H9 (cell line): ENCODE data around the gene ASB15. TPM values are rescaled to one million over a fixed set of nuclear protein-coding genes. Genes with fewer than 3 reads are reported as not detected.

Experiments used
- DNase-seq: peaks from one replicate; pipeline ENCODE4 v3.0.0-alpha.2; 2017
- H2AFZ ChIP-seq: one replicate; pipeline ENCODE4 v1.6.1; 2013; ENCODE audit warnings: mild to moderate bottlenecking, low read length, control low read depth, moderate library complexity
- H2AK5ac ChIP-seq: 2 replicates; pipeline ENCODE4 v1.6.1; 2013; ENCODE audit warnings: low read length, control low read depth, mixed read lengths; ENCODE audit not compliant: insufficient read length
- H2BK120ac ChIP-seq: one replicate; pipeline ENCODE4 v1.6.1; 2013; ENCODE audit warnings: low read depth, mild to moderate bottlenecking, low read length, control low read depth, inconsistent platforms; ENCODE audit not compliant: poor library complexity, severe bottlenecking
- H2BK12ac ChIP-seq: 2 replicates; pipeline ENCODE4 v1.6.1; 2013; ENCODE audit warnings: low read length, control low read depth, mixed read lengths, low read depth; ENCODE audit not compliant: insufficient read length
- H2BK15ac ChIP-seq: 2 replicates; pipeline ENCODE4 v1.6.1; 2013; ENCODE audit warnings: low read depth, low read length, control low read depth
- H2BK20ac ChIP-seq: one replicate; pipeline ENCODE4 v1.6.1; 2013; ENCODE audit warnings: low read depth, mild to moderate bottlenecking, low read length, control low read depth, inconsistent platforms; ENCODE audit not compliant: poor library complexity, severe bottlenecking
- H2BK5ac ChIP-seq: 2 replicates; pipeline ENCODE4 v1.6.1; 2013; ENCODE audit warnings: low read length, control low read depth, mixed read lengths; ENCODE audit not compliant: insufficient read length
- H3K14ac ChIP-seq: 2 replicates; pipeline ENCODE4 v1.6.1; 2013; ENCODE audit warnings: low read length, control low read depth; ENCODE audit not compliant: insufficient read depth
- H3K18ac ChIP-seq: 2 replicates; pipeline ENCODE4 v1.6.1; 2013; ENCODE audit warnings: low read depth, mild to moderate bottlenecking, mixed read lengths, low read length, control low read depth; ENCODE audit not compliant: insufficient read length
- H3K23ac ChIP-seq: 2 replicates; pipeline ENCODE4 v1.6.1; 2013; ENCODE audit warnings: low read length, control low read depth, mixed read lengths, low read depth; ENCODE audit not compliant: insufficient read length
- H3K23me2 ChIP-seq: 2 replicates; pipeline ENCODE4 v1.6.1; 2013; ENCODE audit warnings: low read depth, mild to moderate bottlenecking, mixed read lengths, low read length, control low read depth; ENCODE audit not compliant: insufficient read length, poor library complexity, severe bottlenecking
- H3K27ac ChIP-seq: 2 replicates; pipeline ENCODE4 v1.5.1; 2013; ENCODE audit warnings: low read length, control low read depth, mixed read lengths, low read depth; ENCODE audit not compliant: insufficient read length
- H3K27me3 ChIP-seq: 2 replicates; pipeline ENCODE4 v1.6.1; 2013; ENCODE audit warnings: low read length, control low read depth, inconsistent platforms; ENCODE audit not compliant: insufficient read depth
- H3K4ac ChIP-seq: 2 replicates; pipeline ENCODE4 v1.6.1; 2013; ENCODE audit warnings: low read depth, mild to moderate bottlenecking, control low read depth, inconsistent platforms, low read length, moderate library complexity
- H3K4me1 ChIP-seq: 2 replicates; pipeline ENCODE4 v1.6.1; 2013; ENCODE audit warnings: low read length, control low read depth, inconsistent platforms; ENCODE audit not compliant: insufficient read depth
- H3K4me2 ChIP-seq: 2 replicates; pipeline ENCODE4 v1.6.1; 2013; ENCODE audit warnings: low read length, control low read depth, mixed read lengths; ENCODE audit not compliant: insufficient read length, insufficient read depth
- H3K56ac ChIP-seq: 2 replicates; pipeline ENCODE4 v1.6.1; 2013; ENCODE audit warnings: low read depth, mild to moderate bottlenecking, mixed read lengths, low read length, control low read depth; ENCODE audit not compliant: insufficient read length
- H3K79me1 ChIP-seq: 2 replicates; pipeline ENCODE4 v1.6.1; 2013; ENCODE audit warnings: low read depth, mild to moderate bottlenecking, moderate library complexity, low read length, control low read depth, inconsistent platforms; ENCODE audit not compliant: insufficient read depth, poor library complexity, severe bottlenecking
- H3K79me2 ChIP-seq: 2 replicates; pipeline ENCODE4 v1.6.1; 2013; ENCODE audit warnings: low read length, control low read depth, inconsistent platforms; ENCODE audit not compliant: insufficient read depth
- H3K9ac ChIP-seq: 2 replicates; pipeline ENCODE4 v1.6.1; 2013; ENCODE audit warnings: low read length, control low read depth, mixed read lengths; ENCODE audit not compliant: insufficient read length; ENCODE audit errors: extremely low read depth
- H3K9me3 ChIP-seq: one replicate; pipeline ENCODE4 v1.6.1; 2013; ENCODE audit warnings: low read depth, low read length, inconsistent platforms; ENCODE audit not compliant: control insufficient read depth
- H3T11ph ChIP-seq: one replicate; pipeline ENCODE4 v1.6.1; 2013; ENCODE audit warnings: mild to moderate bottlenecking, low read length, control low read depth, inconsistent platforms
- H4K20me1 ChIP-seq: one replicate; pipeline ENCODE4 v1.6.1; 2013; ENCODE audit not compliant: control insufficient read depth, insufficient read length, insufficient read depth
- H4K5ac ChIP-seq: 2 replicates; pipeline ENCODE4 v1.6.1; 2013; ENCODE audit warnings: low read depth, mild to moderate bottlenecking, mixed read lengths, low read length, control low read depth; ENCODE audit not compliant: insufficient read length
- H4K8ac ChIP-seq: replicated peaks from 2 replicates; pipeline ENCODE4 v1.6.1; 2013; ENCODE audit warnings: low read length, control low read depth, mixed read lengths, low read depth; ENCODE audit not compliant: insufficient read length
- H4K91ac ChIP-seq: 2 replicates; pipeline ENCODE4 v1.6.1; 2013; ENCODE audit warnings: low read depth, mild to moderate bottlenecking, moderate library complexity, mixed read lengths, low read length, control low read depth; ENCODE audit not compliant: insufficient read length
- H3K27ac Mint-ChIP-seq, 3 experiments: 2 replicates in 2 of 3; 3 replicates in 1 of 3; pipeline ENCODE4 v1.8.0; 2020 to 2021; ENCODE audit warnings: mixed read lengths in 3 of 3, mild to moderate bottlenecking in 1 of 3, moderate library complexity in 1 of 3
- H3K27me3 Mint-ChIP-seq: 2 replicates; pipeline ENCODE4 v1.8.0; 2021; ENCODE audit warnings: low read depth, mild to moderate bottlenecking, moderate library complexity, mixed read lengths
- H3K36me3 Mint-ChIP-seq, 3 experiments: 2 replicates in 2 of 3; 3 replicates in 1 of 3; pipeline ENCODE4 v1.8.0; 2020 to 2021; ENCODE audit warnings: low read depth in 3 of 3, mixed read lengths in 3 of 3; ENCODE audit not compliant: insufficient read depth in 1 of 3
- H3K4me1 Mint-ChIP-seq, 2 experiments: 2 replicates each; pipeline ENCODE4 v1.8.0; 2020; ENCODE audit warnings: mixed read lengths in 2 of 2
- H3K4me3 Mint-ChIP-seq, 2 experiments: 2 replicates in 1 of 2; 3 replicates in 1 of 2; pipeline ENCODE4 v1.8.0; 2020 to 2021; ENCODE audit warnings: mild to moderate bottlenecking in 2 of 2, mixed read lengths in 2 of 2, moderate library complexity in 1 of 2
- H3K9me3 Mint-ChIP-seq, 2 experiments: 2 replicates in 1 of 2; 3 replicates in 1 of 2; pipeline ENCODE4 v1.8.0; 2020; ENCODE audit warnings: mild to moderate bottlenecking in 2 of 2, mixed read lengths in 2 of 2, moderate library complexity in 1 of 2
- CTCF ChIP-seq: fragments of 200-600 bp; sonication (generic); conservative IDR thresholded peaks from 3 replicates; pipeline ENCODE4 v1.8.0; 2021; ENCODE audit warnings: antibody characterized with exemption, mild to moderate bottlenecking
- WGBS: extraction: QIAGEN DNeasy Blood & Tissue Kit; methylation state at CpG from one replicate; pipeline ENCODE4 v1.1.7; 2013; ENCODE audit warnings: missing lambda C conversion rate, low lambda C conversion rate, mixed read lengths; ENCODE audit not compliant: insufficient read length; ENCODE audit errors: extremely low coverage; 5-methylcytosine and 5-hydroxymethylcytosine counted together
- total RNA-seq: library from RNA; stranded (reverse); gene quantifications from 2 replicates; pipeline ENCODE4 v1.2.1, GENCODE V29; 2021

ASB15 gene
- total RNA-seq, 1 experiment from 2014 or later: not detected

GRCh38 chr7:123663200-123663599 is 61.6 kb downstream of the ASB15 start:
- H3K4me3 Mint-ChIP-seq: no peak overlapping the region
- Histone ChIP-seq H2AFZ (no peak overlapping the region), H2BK120ac (no peak overlapping the region)

More at GRCh38 chr7:123663200-123663599, 61.6 kb downstream of the ASB15 start:
- Histone ChIP-seq H2BK15ac (no peak overlapping the region), H3K27me3 (no peaks in the 10 kb centered on the region), H3K4ac (no peak overlapping the region), H3K18ac (no peak overlapping the region), H4K91ac (no peak overlapping the region), H3K27ac (no peak overlapping the region), H4K5ac (no peak overlapping the region), H3K79me2 (no peaks in the 10 kb centered on the region), H3K23me2 (no peaks in the 10 kb centered on the region), H2AK5ac (no peak overlapping the region), H3K4me2 (no peak overlapping the region), H3K14ac (no peak overlapping the region), H3K56ac (no peak overlapping the region), H3K4me1 (no peaks in the 10 kb centered on the region), H3T11ph (no peak overlapping the region), H2BK20ac (no peak overlapping the region), H3K9me3 (no peaks in the 10 kb centered on the region), H4K8ac (no peak overlapping the region), H3K79me1 (no peaks in the 10 kb centered on the region), H4K20me1 (no peaks in the 10 kb centered on the region), H3K23ac (no peak overlapping the region), H2BK5ac (no peak overlapping the region), H3K9ac (no peak overlapping the region), H2BK12ac (no peak overlapping the region)
- Mint-ChIP-seq H3K9me3 (no peaks in the 10 kb centered on the region), H3K27ac (no peak overlapping the region), H3K27me3 (no peaks in the 10 kb centered on the region), H3K4me1 (peaks cover 10 to 20% of the 10 kb centered on the region in 2 experiments), H3K36me3 (no peaks in the 10 kb centered on the region; a peak in 1 of 7 replicates)
- TF ChIP-seq CTCF: no peak
- WGBS: no CpG with 5 or more reads among the region's 6 CpGs
- DNase-seq: no peak
